NCI-H2171 treated with DMSO at 0.1 percent for 48 hours (cell line): ENCODE results near the gene IFT22.
"Not testable (repeated sequence)": the region's sequence is repeated elsewhere in the genome, so short reads cannot be mapped to it uniquely, and the experiment has no call there.

Experiments
- DNase-seq: peaks from one replicate; lab custom pipeline; 2025; lab: John Stamatoyannopoulos, UW

The IFT22 gene

DNA sequence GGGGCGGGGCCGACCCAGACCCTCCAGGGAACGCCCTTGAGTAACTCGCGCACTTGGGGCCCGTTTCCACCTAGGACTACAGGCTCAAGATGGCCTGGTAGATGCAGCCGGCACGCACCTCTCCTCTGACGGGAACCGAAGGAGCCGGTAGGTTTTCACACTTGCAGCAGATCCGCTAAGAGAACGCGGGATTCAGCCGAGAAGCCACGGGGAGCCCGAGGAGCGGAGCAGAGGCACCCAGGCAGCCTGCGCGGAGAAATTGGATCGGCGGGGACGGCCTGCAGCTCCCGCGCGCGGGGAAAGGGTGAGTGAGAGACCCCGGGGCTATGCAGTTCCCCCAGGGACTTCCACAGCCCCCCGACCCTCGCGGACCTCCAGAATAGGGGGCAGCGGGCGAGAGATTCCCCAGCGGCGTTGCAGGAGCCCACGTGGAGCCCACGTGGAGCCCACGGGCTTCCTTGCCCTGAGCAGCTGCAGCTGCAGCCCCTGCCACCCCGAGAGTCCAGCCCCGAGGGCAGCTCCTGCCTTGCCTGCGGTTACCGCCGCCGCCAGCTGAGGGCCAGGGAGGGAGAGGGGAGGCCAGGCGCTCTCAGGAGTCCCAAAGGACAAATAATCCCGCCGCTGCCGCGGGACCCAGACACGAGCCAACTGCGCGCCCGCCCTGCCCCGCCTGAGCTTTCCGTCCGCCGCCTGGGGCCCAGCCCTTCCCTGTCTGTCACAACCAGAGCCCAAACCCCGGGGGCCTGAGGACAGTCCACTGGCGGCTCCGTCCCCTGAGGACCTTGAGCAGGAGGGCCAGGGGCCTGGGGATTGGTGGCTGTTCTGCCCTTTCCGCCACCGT, 13.1 kb downstream of the IFT22 start:
- DNase-seq, result peak; percentile 90

DNA sequence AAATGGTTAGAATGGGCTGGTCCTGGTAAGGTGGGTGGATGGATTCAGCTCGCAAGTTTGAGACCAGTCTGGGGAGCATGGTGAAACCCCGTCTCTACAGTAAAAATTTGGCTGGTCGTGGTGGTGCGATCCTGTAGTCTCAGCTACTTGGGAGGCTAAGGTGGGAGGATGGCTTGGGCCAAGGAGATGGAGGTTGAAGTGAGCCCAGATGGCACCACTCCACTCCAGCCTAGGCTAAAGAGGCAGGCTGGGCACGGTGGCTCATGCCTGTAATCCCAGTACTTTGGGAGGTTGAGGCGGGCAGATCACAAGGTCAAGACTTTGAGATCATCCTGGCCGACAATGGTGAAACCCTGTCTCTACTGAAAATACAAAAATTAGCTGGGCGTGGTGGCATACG, 15.3 kb downstream of the IFT22 start:
- no peak for DNase-seq

DNA sequence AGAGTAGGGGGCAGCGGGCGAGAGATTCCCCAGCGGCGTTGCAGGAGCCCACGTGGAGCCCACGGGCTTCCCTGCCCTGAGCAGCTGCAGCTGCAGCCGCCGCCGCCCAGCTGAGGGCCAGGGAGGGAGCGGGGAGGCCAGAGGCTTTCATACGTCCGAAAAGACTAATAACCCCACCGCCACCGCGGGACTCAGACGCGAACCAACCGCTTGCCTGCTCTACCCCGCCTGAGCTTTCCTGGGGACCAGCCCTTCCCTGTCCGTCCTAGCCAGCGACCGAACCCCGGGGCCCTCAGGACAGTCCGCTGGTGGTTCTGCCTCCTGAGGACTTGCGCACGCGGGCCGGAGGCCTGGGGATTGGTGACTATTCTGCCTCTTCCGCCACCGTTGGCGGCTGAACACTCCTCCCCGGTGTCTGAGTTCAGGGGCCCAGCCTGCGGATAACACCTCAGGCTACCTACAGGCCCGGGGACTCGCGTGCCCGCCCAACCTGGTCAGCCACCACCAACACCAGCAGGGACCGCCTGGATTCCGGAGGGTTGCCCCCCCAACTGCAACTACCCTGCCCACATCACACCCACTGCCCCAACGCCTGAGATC, 18.4 kb downstream of the IFT22 start:
- no peak for DNase-seq

DNA sequence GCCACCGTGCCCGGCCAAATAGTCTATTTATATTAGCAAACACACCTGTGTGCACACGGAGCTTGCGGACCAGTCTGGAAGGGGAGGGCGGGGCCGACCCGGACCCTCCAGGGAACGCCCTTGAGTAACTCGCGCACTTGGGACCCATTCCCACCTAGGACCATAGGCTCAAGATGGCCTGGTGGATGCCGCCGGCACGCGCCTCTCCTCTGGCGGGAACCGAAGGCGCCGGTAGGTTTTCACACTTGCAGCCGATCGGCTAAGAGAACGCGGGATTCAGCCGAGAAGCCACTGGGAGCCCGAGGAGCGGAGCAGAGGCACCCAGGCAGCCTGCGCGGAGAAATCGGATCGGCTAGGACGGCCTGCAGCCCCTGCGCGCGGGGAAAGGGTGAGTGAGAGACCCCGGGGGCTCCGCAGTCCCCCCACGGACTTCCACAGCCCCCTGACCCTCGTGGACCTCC, 18.9 kb downstream of the IFT22 start:
- DNase-seq, result no peak

DNA sequence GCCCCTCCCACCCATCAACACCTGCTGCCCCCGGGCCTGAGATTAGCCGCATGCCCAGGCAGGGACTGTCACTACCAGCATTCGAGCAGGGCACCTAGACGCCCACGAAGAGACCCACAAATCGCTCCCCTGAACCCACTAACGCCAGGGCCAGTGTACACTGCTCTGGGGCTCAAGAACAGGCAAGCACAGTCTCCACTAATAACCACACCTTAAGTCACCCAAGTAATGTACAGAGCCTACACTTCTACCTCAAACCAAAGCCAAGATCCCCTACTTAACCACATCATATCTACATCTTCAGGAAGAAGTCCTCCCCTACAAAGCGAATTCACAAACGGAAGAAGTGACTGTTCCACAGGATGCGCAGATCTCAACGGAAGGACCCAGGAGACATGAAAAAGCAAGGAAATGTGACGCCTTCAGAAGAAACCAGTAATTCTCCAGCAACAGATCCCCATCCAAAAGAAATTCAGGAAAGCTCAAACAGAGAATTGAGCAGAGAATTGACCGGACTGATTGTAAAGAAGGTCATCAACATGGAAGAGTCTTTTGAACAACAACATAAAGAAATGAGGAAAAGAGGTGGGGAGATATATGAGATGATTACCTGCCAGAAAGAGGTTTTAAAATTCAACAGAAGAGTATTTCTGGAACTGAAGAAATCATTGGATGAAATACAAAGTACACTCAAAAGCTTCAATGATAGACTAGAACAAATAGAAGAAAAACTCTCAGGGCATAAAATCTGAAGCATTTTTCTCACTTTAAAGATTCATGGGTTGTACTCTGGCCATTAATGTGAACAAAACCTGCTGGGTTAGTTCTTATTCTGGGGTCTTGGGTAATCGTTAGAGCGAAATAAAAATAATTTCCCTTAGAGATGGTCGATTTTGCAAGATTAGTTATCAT, 20.9 kb downstream of the IFT22 start:
- DNase-seq, result no peak

DNA sequence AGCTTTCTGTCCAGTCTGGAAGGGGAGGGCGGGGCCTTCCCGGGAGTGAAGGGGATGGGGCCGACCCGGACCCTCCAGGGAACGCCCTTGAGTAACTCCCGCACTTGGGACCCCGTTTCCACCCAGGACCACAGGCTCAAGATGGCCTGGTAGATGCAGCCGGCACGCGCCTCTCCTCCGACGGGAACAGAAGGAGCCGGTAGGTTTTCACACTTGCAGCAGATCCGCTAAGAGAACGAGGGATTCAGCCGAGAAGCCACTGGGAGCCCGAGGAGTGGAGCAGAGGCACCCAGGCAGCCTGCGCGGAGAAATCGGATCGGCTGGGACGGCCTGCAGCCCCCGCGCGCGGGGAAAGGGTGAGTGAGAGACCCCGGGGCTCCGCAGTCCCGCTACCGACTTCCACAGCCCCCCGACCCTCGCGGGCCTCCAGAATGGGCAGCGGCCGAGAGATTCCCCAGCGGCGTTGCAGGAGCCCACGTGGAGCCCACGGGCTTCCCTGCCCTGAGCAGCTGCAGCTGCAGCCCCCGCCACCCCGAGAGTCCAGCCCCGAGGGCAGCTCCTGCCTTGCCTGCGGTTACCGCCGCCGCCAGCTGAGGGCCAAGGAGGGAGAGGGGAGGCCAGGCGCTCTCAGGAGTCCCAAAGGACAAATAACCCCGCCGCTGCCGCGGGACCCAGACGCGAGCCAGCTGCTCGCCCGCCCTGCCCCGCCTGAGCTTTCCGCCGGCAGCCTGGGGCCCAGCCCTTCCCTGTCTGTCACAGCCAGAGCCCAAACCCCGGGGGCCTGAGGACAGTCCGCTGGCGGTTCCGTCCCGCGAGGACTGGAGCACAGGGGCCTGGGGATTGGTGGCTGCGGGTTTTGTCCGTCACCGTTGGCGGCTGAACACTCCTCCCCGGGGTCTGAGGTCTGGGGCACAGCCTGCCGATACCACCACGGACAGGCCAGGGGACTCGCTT, 21.8 kb downstream of the IFT22 start:
- peak; percentile 65 for DNase-seq

DNA sequence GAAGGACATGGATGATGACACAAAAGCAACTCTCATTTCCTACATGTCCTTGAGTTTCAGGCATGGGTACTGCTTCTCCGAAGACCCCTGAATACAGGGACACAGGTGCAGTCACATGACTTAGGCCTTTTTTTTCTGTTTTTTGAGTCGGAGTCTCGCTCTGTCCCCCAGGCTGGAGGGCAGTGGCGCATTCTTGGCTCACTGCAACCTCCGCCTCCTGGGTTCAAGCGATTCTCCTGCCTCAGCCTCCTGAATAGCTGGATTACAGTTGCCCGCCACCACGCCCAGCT, 26.8 kb downstream of the IFT22 start:
- no peak for DNase-seq

DNA sequence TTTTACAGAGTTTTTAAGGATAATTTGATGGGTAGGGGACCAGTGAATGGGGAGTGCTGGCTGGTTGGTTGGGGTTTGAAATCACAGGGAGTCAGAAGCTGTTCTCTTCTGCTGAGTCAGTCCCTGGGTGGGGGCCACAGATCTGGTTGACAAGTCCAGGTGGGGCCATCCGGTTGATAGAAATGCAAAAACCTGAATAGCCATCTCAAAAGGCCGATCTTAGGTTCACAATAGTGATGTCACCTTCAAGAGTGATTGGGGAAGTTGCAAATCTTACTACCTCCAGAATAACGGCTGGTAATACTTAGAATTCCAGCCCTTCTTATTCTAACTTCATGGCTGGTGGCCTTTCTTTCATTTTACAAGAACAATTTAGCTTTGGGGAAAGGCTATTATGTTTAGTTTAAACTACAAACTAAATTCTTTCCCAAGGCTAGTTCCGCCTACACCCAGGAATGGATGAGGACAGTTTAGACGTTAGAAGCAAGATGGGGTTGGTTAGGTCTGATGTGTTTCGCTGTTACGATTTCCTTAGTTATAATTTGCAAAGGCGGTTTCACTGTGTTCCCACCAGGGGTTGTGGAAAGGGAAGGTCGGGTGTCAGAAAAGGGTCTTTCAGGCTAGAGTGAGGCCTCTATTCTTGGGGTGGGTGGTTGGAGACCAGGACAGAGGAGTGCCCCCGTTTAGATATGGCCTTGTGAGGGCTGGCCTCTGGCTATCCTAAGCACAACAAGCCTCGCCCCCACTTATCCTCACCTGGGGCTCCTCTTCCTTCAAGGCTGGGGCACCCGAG, 27.4 kb downstream of the IFT22 start:
- no peak for DNase-seq

DNA sequence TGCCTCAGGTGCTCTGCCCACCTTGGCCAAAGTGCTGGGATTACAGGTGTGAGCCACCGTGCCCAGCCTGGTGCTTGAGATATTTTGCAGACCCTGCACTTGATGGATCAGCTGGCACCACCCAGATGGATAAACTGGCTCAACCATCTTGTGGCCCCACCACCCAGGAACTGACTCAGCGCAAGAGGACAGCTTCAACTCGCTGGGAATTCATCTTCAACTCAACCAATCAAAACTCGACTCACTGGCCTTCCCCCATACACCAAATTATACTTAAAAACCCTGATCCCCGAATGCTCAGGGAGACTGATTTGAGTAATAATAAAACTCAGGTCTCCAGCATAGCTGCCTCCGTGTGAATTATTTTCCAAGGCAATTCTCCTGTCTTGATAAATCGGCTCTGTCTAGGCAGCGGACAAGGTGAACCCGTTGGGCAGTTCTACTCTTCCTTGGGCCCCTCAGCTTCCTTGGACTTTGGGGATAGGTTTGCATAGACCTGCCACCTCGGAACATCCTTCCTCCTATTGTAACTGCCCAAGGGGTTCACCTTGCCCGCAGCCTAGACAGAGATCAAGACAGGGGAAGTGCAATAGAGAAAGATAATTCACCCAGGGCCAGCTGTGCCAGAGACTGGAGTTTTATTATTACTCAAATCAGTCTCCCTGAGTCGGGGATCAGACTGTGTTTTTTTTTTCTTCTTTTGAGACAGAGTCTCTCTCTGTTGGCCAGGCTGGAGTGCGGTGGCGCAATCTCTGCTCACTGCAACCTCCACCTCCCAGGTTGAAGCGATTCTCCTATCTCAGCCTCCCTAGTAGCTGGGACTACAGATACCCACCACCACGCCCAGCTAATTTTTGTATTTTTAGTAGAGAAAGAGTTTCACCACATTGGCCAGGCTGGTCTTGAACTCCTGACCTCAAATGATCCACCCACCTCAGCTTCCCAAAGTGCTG, 28.3 kb downstream of the IFT22 start:
- DNase-seq, result not testable (repeated sequence)

DNA sequence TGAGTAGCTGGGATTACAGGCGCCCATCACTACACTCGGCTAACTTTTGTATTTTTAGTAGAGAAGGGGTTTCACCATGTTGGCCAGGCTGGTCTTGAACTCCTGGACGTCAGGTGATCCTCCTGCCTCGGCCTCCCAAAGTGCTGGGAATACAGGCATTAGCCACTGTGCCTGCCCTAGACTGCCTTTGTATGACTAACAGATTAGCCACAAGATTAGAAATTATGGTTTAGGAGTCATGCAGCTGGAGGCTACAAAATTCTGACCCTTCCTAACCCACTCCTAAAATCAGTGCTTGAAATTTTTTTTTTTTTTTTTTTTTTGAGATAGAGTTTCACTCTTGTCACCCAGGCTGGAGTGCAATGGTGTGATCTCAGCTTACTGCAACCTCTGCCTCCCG, 29.0 kb downstream of the IFT22 start:
- not testable (repeated sequence) for DNase-seq

DNA sequence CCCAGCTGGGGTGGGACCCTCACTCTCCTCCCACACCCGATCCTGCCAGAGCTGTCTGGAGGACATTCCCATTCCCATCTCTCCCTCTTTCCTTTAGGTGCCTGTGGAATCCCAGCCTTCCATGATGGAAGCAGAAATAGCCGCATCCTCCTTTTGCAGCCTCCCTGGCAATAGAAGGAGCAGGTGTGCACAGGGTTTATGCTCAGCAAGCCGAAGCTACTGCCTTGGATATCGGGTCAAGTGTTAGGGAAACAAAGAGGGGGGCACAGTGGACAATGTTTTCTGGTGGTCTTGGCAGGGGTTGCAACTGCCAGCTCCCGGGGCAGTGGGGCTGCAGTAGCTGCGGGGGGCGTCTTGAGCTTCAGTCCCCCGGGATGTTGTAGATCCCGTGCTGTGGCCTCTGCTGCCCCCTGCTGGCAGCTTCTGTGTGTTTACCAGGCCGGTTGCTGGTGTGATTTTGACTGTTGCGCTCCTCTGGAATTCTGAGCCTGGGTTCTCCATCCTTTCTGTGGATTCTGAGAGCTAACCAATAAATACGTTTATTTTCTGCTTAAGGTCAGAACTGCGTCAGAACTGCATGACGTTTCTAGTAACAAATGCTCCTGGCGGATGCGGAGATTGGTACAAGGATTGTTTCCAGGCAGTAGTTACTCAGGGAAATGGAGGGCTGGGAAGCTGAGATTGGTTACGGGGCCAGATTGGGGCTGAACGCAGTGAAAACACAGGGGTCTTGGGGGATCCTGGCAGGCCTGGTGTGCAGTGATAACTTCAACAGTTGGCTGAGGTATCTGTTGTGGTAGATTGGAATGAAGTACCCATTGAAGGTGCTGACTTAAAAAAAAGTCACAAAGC, 31.2 kb downstream of the IFT22 start:
- DNase-seq, result peak; percentile 57

DNA sequence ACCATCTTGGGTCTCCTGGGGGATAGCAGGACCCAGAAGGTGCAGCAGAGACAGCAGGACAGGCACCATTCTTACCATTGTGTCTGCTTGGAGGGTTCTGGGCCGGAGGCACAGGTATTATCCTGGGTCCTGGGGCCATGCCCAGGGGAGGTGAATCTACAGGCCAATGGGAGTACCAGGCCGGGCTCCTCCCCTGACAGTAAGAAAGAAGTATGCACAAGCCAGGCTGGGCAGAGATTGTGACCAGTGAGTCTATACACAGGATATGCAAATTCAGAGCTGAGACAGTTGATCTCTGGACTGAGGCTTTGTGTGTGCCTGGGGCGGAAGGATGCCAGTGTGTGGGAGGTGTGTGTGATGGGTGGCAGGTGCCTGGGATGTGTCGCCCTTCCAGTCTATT, 31.9 kb downstream of the IFT22 start:
- not testable (repeated sequence) for DNase-seq

DNA sequence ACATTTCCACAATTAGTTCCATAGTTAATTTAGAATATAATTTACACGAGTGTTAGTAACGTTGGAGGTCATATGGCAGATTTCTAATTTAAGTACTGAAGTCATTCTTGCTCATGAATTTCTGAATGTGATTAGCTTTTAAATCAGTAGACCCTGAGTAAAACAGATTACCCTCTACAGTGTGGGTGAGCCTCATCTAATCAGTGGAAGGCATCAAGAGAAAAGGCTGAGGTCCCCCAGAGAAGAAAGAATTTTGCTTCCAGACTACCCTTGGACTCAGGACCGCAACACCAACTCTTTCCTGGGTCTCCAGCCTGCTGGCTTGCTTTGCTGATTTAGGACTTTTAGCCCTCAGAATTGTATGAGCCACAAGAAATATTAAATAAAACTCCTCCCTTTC, 33.2 kb downstream of the IFT22 start:
- DNase-seq, result no peak

DNA sequence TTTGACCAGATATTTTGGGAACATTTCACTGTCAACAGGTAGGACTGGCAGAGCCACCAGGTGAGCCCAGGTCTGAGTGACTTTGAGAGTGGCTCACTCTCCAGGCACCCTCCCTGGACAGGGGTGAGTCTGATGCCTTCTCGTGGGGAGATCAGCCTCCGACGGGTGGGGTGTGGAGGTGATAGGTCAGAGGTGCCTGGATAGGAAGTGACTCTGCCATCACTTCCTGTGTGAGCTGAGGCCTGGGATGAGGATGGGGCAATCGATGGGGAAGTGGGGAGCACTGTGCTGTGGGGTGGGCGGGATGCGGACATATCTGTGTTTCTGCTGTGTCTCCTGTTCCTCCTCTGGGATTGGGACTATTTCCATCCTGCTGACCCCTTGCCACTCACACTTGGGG, 34.6 kb downstream of the IFT22 start:
- DNase-seq, result no peak

DNA sequence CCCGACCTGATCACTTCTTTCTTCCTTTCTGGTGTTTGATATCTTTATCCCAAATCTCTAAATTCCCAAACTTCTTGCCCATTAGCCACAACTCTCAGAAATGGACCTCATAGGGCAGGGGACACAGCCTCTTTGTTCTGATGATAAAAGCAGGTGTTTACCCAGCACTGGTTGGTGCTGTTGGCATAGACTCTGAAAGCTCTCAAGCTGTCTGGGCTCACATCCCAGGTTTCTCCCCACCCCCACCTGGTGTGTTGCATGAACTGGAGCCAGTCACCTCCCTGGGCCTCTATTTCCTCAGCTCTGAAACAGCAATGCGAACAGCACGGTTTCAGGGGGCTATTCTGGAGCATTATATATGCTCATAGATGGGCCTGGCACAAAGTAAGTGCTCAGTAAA, 35.7 kb downstream of the IFT22 start:
- peak; percentile 4 for DNase-seq

DNA sequence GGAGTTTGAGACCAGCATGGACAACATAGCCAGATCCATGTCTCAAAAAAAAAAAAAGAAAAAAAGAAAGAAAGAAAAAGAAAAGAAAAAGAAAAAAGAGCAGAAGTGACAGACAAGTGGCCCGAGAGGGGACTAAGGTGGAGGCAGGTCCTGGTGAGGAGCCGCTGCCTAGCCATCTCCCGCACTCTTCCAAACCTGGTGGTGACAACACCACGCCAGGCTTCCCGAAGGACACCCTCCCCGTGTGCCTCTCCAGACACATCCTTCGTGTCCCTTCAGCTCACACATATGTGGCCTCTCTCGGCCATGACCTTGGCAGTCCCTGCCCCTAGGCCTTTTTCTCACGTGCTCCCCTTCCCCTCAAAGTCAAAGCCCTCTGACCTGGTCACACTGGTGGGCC, 36.4 kb downstream of the IFT22 start:
- DNase-seq, result no peak

DNA sequence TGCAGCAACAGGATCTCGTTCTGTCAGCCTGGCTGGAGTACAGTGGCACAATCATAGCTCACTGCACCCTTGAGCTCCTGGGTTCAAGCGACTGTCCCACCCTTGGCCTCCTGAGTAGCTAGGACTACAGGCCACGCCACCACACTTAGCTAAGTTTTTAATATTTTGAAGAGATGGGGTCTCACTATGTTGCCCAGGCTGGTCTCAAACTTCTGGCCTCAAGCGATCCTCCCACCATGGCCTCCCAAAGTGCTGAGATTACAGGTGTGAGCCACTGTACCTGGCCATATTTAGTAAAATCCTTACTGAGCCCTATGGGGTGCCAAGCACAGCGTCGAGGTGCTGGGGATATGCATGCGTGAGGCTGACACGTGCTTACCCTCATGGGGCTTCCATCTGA, 40.7 kb downstream of the IFT22 start:
- not testable (repeated sequence) for DNase-seq

DNA sequence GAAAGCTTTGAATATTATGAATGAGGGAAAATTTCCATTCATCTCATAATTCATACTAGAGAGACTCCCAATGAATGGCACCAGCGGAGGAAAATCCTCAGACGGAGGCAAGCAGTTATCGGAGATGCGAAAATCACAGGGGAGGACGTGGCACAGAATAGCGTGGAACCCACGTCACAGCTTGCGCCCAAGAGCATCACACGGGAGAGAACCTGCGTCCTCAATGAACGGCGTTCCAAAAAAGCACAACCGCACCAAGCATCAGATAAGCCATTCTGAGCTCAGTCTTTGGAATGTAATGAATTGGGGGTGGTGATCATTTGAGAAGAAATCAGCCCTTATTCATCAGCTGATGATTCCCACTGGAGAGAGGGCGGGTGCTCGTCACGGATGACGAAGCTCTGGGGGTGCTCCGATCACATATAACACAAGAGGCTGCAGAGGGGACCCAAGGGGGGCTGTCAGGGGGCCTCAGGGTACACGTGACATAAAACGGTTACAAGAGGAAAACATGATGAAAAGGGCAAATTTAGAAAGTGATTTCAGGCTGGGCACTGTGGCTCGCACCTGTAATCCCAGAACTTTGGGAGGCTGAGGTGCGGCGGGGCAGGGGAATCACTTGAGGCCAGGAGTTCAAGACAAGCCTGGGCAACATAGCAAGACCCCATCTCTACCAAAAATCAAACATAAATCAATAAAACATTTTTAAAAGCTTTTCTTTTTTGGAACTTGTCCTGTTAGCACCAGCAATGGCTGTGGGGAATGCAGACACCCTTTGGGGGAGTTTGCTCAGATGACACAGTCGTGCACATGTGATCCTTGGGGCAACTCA, 42.9 kb downstream of the IFT22 start:
- no peak for DNase-seq
